Naive B cell (primary cell): ENCODE data around the gene CDK13. TPM values are rescaled to one million over a fixed set of nuclear protein-coding genes. Genes with fewer than 3 reads are reported as not detected.
"Not testable (repeated sequence)": the region's sequence is repeated elsewhere in the genome, so short reads cannot be mapped to it uniquely, and the experiment has no call there.

Experiments
- ATAC-seq, 2 donors: fragments of 150-1000 bp; cut with Tn5 transposase; 2 replicates each; pipeline ENCODE4 v1.10.0; 2021; ENCODE audit warnings: low read depth in 2 of 2, mild to moderate bottlenecking in 2 of 2, moderate library complexity in 2 of 2
- DNase-seq: peaks from one replicate; pipeline ENCODE4 v3.0.0; 2022
- H3K27ac Mint-ChIP-seq, 6 donors: one replicate each; pipeline ENCODE4 v1.8.0; 2020 to 2022; ENCODE audit warnings: mild to moderate bottlenecking in 6 of 6, mixed read lengths in 6 of 6, moderate library complexity in 5 of 6, inconsistent platforms in 2 of 6
- H3K27me3 Mint-ChIP-seq, 3 donors: one replicate each; pipeline ENCODE4 v1.8.0; 2021 to 2022; ENCODE audit warnings: mixed read lengths in 3 of 3, mild to moderate bottlenecking in 1 of 3
- H3K36me3 Mint-ChIP-seq, 2 donors: one replicate each; pipeline ENCODE4 v1.8.0; 2020 to 2022; ENCODE audit warnings: mixed read lengths in 2 of 2, inconsistent platforms in 1 of 2, mild to moderate bottlenecking in 1 of 2
- H3K4me1 Mint-ChIP-seq, 3 donors: one replicate each; pipeline ENCODE4 v1.8.0; 2020 to 2022; ENCODE audit warnings: mixed read lengths in 3 of 3, inconsistent platforms in 1 of 3, mild to moderate bottlenecking in 1 of 3, moderate library complexity in 1 of 3
- H3K4me3 Mint-ChIP-seq, 8 donors: one replicate each; pipeline ENCODE4 v1.8.0; 2020 to 2022; ENCODE audit warnings: mild to moderate bottlenecking in 8 of 8, mixed read lengths in 8 of 8, moderate library complexity in 8 of 8, inconsistent platforms in 2 of 8
- H3K9me3 Mint-ChIP-seq, 7 donors: one replicate each; pipeline ENCODE4 v1.8.0; 2020 to 2022; ENCODE audit warnings: mixed read lengths in 7 of 7, mild to moderate bottlenecking in 5 of 7, inconsistent platforms in 2 of 7, moderate library complexity in 1 of 7
- polyA plus RNA-seq, 6 donors: library from polyadenylated mRNA; unstranded; fragments of 300-500 nt; fragmentation: Illumina TruSeq; gene quantifications; one replicate each; pipeline ENCODE4 v1.2.3, GENCODE V29; 2021; ENCODE audit warnings: low read depth in 6 of 6

The CDK13 gene
- polyA plus RNA-seq, 6 donors from 2014 or later = 21.1 to 148 (median 56.2) TPM

DNA sequence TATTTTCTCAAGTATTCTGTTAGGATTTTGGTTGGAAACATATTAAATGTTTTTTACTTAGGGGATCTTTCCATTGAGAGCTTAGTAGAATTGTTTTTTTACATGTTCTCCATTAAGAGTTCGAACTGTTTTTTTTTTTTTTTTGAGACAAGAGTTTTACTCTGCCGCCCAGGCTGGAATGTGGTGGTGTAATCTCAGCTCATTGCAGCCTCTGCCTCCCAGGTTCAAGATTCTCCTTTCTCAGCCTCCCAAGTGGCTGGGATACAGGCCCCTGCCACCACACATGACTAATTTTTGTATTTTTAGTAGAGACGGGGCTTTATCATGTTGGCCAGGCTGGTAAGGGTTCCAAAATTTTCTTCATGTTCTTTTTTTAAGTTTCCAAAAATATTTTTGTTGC lies 151.1 kb downstream of the CDK13 start:
- peak overlapping the region in 1 of 6 donors; percentile 47 for H3K27ac Mint-ChIP-seq
- ATAC-seq (no peak), DNase-seq (no peak)
- H3K9me3 Mint-ChIP-seq = no peaks in the 10 kb centered on the region
- H3K36me3 Mint-ChIP-seq = peaks cover 0 to 2% of the 10 kb centered on the region in 2 donors
- H3K4me1 Mint-ChIP-seq = peaks cover 0 to 2% (median 0%) of the 10 kb centered on the region in 3 donors
- H3K4me3 Mint-ChIP-seq = no peak overlapping the region
- H3K27me3 Mint-ChIP-seq = no peaks in the 10 kb centered on the region

- H3K4me3 Mint-ChIP-seq = no peak overlapping the region
- no peaks in the 10 kb centered on the region for H3K36me3 Mint-ChIP-seq
- peaks cover 0 to 2% (median 0%) of the 10 kb centered on the region in 3 donors for H3K4me1 Mint-ChIP-seq
- no peaks in the 10 kb centered on the region for H3K27me3 Mint-ChIP-seq
- no peak overlapping the region for H3K27ac Mint-ChIP-seq
- DNase-seq (no peak), ATAC-seq (no peak)
- H3K9me3 Mint-ChIP-seq = no peaks in the 10 kb centered on the region
Measured at GRCh38 chr7:40102897-40103296, 152.8 kb downstream of the CDK13 start.

DNA sequence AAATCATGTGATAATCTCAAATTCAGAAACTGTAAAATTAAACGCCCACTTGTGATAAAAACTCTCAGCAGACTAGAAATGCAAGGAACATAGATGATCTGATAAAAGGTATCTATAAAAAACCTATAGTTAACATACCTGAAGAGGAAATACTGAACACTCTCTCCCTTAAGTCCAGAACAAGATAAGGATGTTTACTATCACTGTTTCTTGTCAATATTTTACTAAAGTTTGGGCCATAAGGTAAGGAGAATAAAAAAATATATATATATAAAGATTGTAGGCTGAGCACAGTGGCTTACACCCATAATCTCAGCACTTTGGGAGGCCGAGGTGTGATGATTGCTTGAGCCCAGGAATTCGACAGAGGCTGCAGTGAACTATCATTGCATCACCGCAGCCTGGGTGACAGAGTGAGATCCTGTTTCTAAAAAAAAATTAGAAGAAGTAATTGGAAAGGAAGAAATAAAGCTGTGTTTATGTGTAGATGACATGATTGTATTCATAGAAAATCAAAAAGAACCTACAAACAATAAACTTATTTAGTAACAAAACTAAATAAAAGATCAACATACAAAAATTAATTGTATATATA lies 155.9 kb downstream of the CDK13 start:
- no peaks in the 10 kb centered on the region for H3K27me3 Mint-ChIP-seq
- peaks cover 0 to 2% (median 0%) of the 10 kb centered on the region in 3 donors for H3K4me1 Mint-ChIP-seq
- no peaks in the 10 kb centered on the region for H3K36me3 Mint-ChIP-seq
- no peaks in the 10 kb centered on the region for H3K9me3 Mint-ChIP-seq
- no peak for DNase-seq
- H3K4me3 Mint-ChIP-seq = no peak overlapping the region
- ATAC-seq = no peak
- peak overlapping the region in 1 of 6 donors; percentile 5 for H3K27ac Mint-ChIP-seq

DNA sequence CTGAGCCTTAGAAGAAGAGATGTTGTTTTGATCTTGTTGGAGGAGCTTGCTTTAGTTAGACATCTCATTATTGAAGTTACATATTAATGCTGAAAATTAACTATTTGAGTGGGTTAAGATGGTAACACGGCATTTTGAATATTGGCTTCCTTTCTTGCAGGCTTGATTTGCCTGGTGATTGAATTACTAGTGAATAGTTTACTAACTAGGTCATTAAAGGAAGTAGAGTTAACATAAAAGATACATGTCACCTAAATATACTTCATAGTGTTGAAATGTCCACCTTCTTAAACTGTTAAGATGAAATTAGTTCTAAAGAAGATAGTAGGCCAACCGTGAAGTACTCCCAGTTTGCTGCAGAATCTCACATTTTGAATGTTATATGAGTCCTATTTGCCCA lies 165.9 kb downstream of the CDK13 start:
- H3K4me1 Mint-ChIP-seq = no peaks in the 10 kb centered on the region
- no peak overlapping the region for H3K27ac Mint-ChIP-seq
- H3K36me3 Mint-ChIP-seq = peaks cover 0 to 13% of the 10 kb centered on the region in 2 donors

DNA sequence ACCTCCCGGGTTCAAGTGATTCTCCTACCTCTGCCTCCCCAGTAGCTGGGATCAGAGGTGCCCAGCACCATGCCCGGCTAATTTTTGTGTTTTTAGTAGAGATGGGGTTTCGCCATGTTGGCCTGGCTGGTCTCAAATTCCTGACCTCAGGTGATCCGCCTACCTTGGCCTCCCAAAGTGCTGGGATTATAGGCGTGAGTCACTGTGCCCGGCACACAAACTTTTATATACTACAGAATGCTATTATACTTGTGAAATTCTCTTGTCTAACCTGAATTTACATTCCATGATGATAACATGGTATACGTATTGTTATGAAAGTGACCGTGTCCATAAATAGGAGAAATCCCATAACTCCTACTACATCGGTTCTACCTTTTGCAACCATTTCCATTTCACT lies 167.1 kb downstream of the CDK13 start:
- H3K4me3 Mint-ChIP-seq, H3K9me3 Mint-ChIP-seq: not testable (repeated sequence)

More for the DNA sequence above, 165.9 kb downstream of the CDK13 start:
- ATAC-seq (no peak), DNase-seq (no peak)
- Mint-ChIP-seq H3K9me3 (peaks cover 0 to 2% (median 0%) of the 10 kb centered on the region in 7 donors), H3K4me3 (no peak overlapping the region), H3K27me3 (no peaks in the 10 kb centered on the region)

GRCh38 chr7:40118201-40118600 lies 168.1 kb downstream of the CDK13 start:
- not testable (repeated sequence) for H3K4me1 Mint-ChIP-seq, H3K4me3 Mint-ChIP-seq, ATAC-seq, DNase-seq, H3K27ac Mint-ChIP-seq, H3K9me3 Mint-ChIP-seq, H3K36me3 Mint-ChIP-seq, H3K27me3 Mint-ChIP-seq

More for the DNA sequence above, 167.1 kb downstream of the CDK13 start:
- ATAC-seq, H3K27me3 Mint-ChIP-seq, DNase-seq, H3K27ac Mint-ChIP-seq, H3K4me1 Mint-ChIP-seq: not testable (repeated sequence)
- H3K36me3 Mint-ChIP-seq = peaks cover 0 to 13% of the 10 kb centered on the region in 2 donors

DNA sequence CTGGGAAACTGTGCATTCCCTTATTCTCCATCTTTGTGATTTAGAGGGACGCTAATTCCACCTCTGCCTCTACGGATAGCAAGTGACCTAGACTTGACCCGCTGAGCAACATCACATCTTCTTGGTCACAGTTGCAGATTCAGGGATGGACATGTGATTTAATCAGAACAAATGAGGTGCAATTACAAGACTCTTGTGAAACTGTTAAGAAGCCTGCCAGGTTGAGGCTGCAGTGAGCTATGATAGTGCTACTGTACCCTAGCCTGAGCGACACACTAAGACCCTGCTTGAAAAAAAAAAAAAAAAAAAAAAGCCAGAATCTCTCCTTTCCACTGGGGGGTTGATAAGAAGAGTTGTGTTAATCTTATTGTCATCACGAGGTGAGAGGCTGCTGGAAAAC lies 170.0 kb downstream of the CDK13 start:
- H3K9me3 Mint-ChIP-seq = no peaks in the 10 kb centered on the region
- ATAC-seq (no peak), DNase-seq (no peak)
- no peaks in the 10 kb centered on the region for H3K27me3 Mint-ChIP-seq
- H3K36me3 Mint-ChIP-seq = peaks cover 0 to 5% of the 10 kb centered on the region in 2 donors
- no peaks in the 10 kb centered on the region for H3K4me1 Mint-ChIP-seq
- H3K27ac Mint-ChIP-seq = no peak overlapping the region
- no peak overlapping the region for H3K4me3 Mint-ChIP-seq

GRCh38 chr7:40122100-40122939 lies 172.3 kb downstream of the CDK13 start:
- not testable (repeated sequence) for H3K9me3 Mint-ChIP-seq, H3K36me3 Mint-ChIP-seq, ATAC-seq, DNase-seq, H3K4me3 Mint-ChIP-seq, H3K27me3 Mint-ChIP-seq, H3K4me1 Mint-ChIP-seq
- peak overlapping the region in 3 of 6 donors; percentile 11 to 87 (median 44) for H3K27ac Mint-ChIP-seq

DNA sequence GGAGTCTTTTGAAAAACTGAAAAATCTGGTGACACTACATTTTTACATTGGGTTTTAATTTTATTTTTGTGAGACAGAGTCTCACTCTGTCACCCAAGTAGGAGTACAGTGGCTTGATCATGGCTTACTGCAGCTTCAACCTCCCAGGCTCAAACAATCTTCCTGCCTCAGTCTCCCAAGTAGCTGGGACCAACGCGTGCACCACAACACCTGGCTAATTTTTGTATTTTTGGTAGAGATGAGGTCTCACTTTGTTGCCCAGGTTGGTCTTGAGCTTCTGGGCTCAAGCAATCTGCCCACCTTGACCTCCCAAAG lies 172.8 kb downstream of the CDK13 start:
- Mint-ChIP-seq H3K4me1 (peaks cover 5 to 8% (median 6%) of the 10 kb centered on the region in 3 donors), H3K27ac (peak overlapping the region in 1 of 6 donors; percentile 51), H3K4me3 (no peak overlapping the region), H3K36me3 (peaks cover 0 to 5% of the 10 kb centered on the region in 2 donors), H3K27me3 (no peaks in the 10 kb centered on the region), H3K9me3 (no peaks in the 10 kb centered on the region)
- DNase-seq (no peak), ATAC-seq (no peak)

DNA sequence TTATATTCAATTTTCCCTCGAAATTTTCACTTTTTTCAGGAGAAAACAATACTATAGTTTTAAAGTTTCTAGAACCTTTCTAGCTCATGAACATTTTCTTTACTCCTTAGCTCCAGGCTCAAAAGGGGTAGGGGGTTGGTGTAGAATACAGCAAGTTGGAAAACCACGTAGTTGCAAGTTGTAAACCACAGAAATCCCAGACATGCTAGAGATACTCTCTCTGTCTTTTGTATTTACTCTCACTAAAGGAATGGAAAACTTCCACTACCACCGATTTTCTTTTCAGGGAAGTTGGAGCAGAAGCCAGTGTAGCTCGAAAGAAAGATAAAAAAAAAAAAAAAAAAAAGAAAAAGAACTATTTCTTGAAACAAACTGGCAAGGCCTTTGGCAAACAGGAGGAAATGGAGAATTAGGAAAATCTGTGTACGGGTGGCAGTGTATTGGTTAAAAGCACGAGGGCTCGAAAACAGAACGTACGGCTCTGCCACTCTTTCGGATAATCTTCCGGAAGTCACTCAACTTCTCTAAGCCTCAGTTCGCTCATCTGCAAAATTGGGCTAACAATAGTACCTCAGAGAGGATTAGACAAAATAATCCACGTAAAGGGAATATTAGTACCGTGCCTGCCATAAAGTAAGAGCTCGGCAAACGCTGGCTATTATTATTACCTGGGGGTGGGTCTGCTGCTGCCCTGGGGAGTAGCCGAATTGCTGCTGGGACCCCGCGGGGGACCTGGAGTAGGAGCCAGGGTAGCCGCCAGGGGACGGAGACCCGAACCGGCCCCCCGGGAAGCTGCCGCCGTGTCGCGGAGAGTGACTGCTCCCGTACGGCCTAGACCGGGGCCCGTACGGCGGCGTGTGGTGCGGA lies 183.7 kb downstream of the CDK13 start:
- H3K27me3 Mint-ChIP-seq = peaks cover 0 to 10% (median 0%) of the 10 kb centered on the region in 3 donors
- H3K9me3 Mint-ChIP-seq = peaks cover 0 to 5% (median 0%) of the 10 kb centered on the region in 7 donors
- H3K27ac Mint-ChIP-seq = peak overlapping the region; percentile 59 to 92 (median 86)
- H3K4me3 Mint-ChIP-seq = peak overlapping the region; percentile 93 to 99 (median 98)
- ATAC-seq = peak; percentile 55 to 58
- DNase-seq = no peak
- H3K4me1 Mint-ChIP-seq = peaks cover 18 to 32% (median 29%) of the 10 kb centered on the region in 3 donors
- H3K36me3 Mint-ChIP-seq = no peaks in the 10 kb centered on the region

DNA sequence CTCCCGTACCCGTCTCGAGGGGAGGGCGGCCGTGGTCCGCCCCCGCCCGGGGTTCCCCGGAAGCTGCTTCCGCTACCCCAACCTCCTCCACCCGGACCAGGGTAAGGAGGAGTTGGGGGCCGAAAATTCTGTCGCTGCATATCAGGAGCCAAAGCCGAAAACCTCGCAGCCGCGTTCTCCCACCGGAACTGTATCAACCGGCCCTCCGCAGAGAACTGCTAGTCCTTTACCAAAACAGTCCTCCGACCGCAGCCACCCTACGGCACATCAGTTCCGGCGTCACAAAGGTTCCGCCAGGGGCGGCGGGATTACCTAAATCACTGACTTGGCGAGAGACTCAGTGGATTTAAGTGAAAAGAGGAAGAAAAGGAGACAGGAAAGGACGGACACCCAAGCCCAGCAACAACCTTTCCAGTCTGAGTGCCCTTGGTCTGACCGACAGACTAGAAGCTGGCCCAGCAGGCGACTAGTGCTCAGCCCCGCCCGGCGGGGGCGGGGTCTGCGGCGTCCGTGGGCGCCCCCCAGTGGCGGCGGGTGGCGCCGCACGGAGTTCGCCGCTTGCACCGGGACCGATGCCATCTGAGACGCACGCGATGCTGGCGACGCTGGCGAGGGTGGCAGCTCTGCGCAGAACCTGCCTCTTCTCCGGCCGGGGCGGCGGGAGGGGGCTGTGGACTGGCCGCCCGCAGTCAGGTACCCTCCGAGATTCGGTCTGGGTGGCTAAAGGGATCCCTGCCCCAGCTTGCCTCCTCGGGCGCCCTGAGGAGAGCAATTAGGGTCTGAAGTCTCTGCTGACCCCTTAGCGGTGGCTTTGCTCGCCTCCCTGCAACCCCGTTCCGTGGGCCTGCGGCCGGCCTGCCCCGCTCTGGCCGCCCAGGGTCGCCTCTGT lies 184.6 kb downstream of the CDK13 start, which contains the start of the genes MPLKIP and SUGCT:
TSS of gene MPLKIP (minus strand) at position 195 of the 889 bp plus-strand sequence. CDS start at position 140, 55 bp downstream.
TSS of gene SUGCT (plus strand) at position 578 of the 889 bp plus-strand sequence.
- Mint-ChIP-seq H3K27me3 (peaks cover 0 to 10% (median 3%) of the 10 kb centered on the region in 3 donors), H3K4me1 (peaks cover 14 to 29% (median 25%) of the 10 kb centered on the region in 3 donors), H3K36me3 (no peaks in the 10 kb centered on the region), H3K27ac (peak within 1 kb of the TSS; percentile 90 to 99 (median 98)), H3K4me3 (peak within 1 kb of the TSS; percentile 93 to 99 (median 98)), H3K9me3 (peaks cover 0 to 8% (median 0%) of the 10 kb centered on the region in 7 donors)
- DNase-seq = peak; percentile 88
- ATAC-seq = peak; percentile 84 to 85

DNA sequence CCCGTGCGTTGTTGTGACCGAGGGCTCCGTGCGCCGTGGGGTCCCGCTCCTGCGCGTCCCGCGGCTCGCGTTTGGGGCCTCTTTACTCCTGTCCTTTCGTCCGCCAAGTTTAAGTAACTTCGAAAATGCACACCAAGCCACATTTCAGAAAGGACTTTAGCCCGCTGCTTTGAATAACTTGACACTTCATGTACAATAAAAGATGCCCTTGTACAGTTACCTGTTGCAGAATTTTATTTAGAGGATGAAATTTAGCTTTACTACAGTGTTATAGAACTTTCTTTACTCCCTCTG lies 185.2 kb downstream of the CDK13 start:
- H3K4me1 Mint-ChIP-seq = peaks cover 14 to 29% (median 25%) of the 10 kb centered on the region in 3 donors
- H3K4me3 Mint-ChIP-seq = peak overlapping the region; percentile 77 to 99 (median 95)
- DNase-seq = no peak
- no peaks in the 10 kb centered on the region for H3K36me3 Mint-ChIP-seq
- peak overlapping the region in 3 of 6 donors; percentile 11 to 90 (median 56) for H3K27ac Mint-ChIP-seq
- ATAC-seq = no peak
- H3K27me3 Mint-ChIP-seq = peaks cover 0 to 10% (median 3%) of the 10 kb centered on the region in 3 donors
- peaks cover 0 to 8% (median 0%) of the 10 kb centered on the region in 7 donors for H3K9me3 Mint-ChIP-seq
